ENCODE data around the gene CROCC.
"Not testable (repeated sequence)": the region's sequence is repeated elsewhere in the genome, so short reads cannot be mapped to it uniquely, and the experiment has no call there.

CROCC gene

DNA sequence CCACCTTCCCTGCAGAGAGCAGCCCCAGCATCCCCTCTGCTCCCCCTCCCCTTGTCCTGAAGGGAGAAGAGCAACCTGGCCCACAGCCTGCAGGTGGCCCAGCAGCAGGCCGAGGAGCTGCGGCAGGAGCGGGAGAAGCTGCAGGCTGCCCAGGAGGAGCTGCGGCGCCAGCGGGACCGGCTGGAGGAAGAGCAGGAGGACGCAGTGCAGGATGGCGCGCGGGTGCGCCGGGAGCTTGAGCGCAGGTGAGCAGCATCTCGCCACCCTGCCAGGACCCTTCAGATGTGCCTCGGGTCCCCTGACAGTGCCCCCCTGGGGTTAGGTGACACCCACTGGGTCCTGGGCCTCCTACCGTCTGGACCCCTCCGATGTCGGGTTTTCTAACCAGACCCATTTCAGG lies 22.3 kb downstream of the CROCC start (continued):
- TF ChIP-seq ZNF565 (CRISPR knock-in tag; conservative IDR thresholded peaks at IDR 0.05; ENCODE audit: low read depth) (no peak), PATZ1 (CRISPR knock-in tag; IDR thresholded peaks at IDR 0.05; ENCODE audit: borderline replicate concordance) (no peak)

- not testable (repeated sequence) for ATAC-seq
These were observed 23.8 kb downstream of the CROCC start for GRCh38 chr1:16945512-16945911.

DNA sequence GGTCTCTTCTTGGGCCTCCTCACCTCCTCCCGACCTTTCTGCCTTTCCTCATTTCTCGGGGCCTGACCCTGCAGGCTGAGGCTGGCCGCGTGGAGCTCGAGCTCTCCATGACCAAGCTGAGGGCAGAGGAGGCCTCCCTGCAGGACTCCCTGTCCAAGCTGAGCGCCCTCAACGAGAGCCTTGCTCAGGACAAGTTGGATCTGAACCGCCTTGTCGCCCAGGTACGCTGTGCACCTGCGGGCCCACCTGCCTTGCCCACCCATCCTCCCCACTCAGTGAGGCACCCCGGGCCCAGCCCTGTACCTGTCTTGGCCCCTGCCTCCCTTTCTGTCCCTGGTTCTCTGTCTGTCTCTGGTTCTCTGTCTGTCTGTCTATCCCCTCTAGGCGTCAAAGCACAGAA lies 24.5 kb downstream of the CROCC start:
- ATAC-seq = not testable (repeated sequence)

GRCh38 chr1:16946646-16947045 lies 24.9 kb downstream of the CROCC start:
- ATAC-seq = no peak
- TF ChIP-seq CSDC2 (CRISPR knock-in tag; IDR thresholded peaks at IDR 0.05) = no peak
- TF ChIP-seq ZC3H10 (CRISPR knock-in tag; IDR thresholded peaks at IDR 0.05) = no peak
- TF ChIP-seq PATZ1 (CRISPR knock-in tag; IDR thresholded peaks at IDR 0.05; ENCODE audit: borderline replicate concordance) = no peak

DNA sequence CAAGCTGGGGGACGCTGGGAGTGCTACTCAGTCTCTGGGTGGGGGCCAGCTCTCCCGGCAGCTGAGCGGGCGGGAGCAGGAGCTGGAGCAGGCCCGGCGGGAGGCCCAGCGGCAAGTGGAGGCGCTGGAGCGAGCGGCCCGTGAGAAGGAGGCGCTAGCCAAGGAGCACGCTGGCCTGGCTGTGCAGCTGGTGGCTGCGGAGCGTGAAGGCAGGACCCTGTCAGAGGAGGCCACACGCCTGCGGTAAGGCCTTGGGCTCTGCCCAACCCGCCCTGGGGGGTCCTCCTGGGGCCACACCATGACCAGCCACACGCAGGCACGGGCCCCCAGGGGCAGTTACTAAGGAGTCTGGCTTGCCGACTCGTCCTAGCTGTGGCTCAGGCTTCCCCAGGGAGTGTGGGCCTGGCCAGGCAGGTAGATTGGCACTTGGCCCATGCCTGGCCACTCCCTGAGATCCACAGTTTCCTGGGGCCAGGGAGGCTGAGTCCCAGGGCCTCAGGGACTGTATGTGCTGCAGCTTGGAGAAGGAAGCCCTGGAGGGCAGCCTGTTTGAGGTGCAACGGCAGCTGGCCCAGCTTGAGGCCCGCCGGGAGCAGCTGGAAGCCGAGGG lies 26.7 kb downstream of the CROCC start:
- ATAC-seq = not testable (repeated sequence)

GRCh38 chr1:16949026-16949425 lies 27.3 kb downstream of the CROCC start:
- peak; percentile 27; the same call in 2 of the 3 replicates for ATAC-seq

GRCh38 chr1:16952376-16952775 lies 30.6 kb downstream of the CROCC start:
- not testable (repeated sequence) for ATAC-seq

DNA sequence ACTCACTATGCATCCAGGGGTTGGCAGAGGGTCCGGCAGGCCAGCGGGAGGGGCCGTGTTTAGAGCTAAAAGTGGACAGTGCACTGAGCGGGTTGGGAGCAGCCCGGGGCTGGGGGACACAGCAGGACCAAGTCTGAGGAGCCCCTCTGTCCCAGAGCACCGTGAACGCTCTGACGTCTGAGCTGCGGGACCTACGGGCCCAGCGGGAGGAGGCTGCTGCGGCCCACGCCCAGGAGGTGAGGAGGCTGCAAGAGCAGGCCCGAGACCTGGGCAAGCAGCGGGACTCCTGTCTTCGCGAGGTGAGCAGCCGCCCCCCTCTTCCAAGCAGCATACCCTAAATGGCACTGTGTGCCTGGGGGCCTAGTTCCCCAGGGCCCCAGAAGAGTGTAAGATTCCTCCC lies 32.8 kb downstream of the CROCC start:
- TF ChIP-seq SNAI2 (CRISPR knock-in tag; IDR thresholded peaks at IDR 0.05) (no peak), CSRNP3 (CRISPR knock-in tag; IDR thresholded peaks at IDR 0.05) (no peak), OSR1 (CRISPR knock-in tag; IDR thresholded peaks at IDR 0.05) (no peak), ARNTL (CRISPR knock-in tag; IDR thresholded peaks at IDR 0.05; ENCODE audit: borderline replicate concordance, low read depth) (no peak), ISL1 (CRISPR knock-in tag; IDR thresholded peaks at IDR 0.05) (no peak), ZFP3 (CRISPR knock-in tag; IDR thresholded peaks at IDR 0.05) (no peak), ZNF70 (CRISPR knock-in tag; IDR thresholded peaks at IDR 0.05) (no peak), ZNF8 (CRISPR knock-in tag; IDR thresholded peaks at IDR 0.05) (no peak), ZFP30 (CRISPR knock-in tag; IDR thresholded peaks at IDR 0.05) (no peak)
- TF ChIP-seq, protein P1, sequence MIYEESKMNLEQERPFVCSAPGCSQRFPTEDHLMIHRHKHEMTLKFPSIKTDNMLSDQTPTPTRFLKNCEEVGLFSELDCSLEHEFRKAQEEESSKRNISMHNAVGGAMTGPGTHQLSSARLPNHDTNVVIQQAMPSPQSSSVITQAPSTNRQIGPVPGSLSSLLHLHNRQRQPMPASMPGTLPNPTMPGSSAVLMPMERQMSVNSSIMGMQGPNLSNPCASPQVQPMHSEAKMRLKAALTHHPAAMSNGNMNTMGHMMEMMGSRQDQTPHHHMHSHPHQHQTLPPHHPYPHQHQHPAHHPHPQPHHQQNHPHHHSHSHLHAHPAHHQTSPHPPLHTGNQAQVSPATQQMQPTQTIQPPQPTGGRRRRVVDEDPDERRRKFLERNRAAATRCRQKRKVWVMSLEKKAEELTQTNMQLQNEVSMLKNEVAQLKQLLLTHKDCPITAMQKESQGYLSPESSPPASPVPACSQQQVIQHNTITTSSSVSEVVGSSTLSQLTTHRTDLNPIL (CRISPR knock-in tag; IDR thresholded peaks at IDR 0.05; ENCODE audit: low read depth) = no peak
- no peak for ATAC-seq

All from SK-N-SH treated with all-trans-retinoic acid at 6 μM for 48 hours (cell line).